Forelimb muscle (tissue), 1 donor: ENCODE data around the gene INSL3. TPM values are rescaled to one million over a fixed set of nuclear protein-coding genes. Genes with fewer than 3 reads are reported as not detected.
"Not testable (repeated sequence)": the region's sequence is repeated elsewhere in the genome, so short reads cannot be mapped to it uniquely, and the experiment has no call there.

Experiments
- DNase-seq: peaks from one replicate; pipeline ENCODE4 v3.0.0-alpha.2; 2013; ENCODE audit warnings: low read depth
- polyA plus RNA-seq: library from polyadenylated mRNA; unstranded; fragments of 120-200 nt; gene quantifications from one replicate; pipeline ENCODE4 v1.2.1, GENCODE V29; 2013; ENCODE audit not compliant: insufficient read length

The INSL3 gene
- polyA plus RNA-seq, 1 donor, result not detected

- DNase-seq, result no peak
Observed at GRCh38 chr19:17784201-17785008, 36.9 kb downstream of the INSL3 start.

- not testable (repeated sequence) for DNase-seq
Observed at GRCh38 chr19:17783721-17784120, 37.6 kb downstream of the INSL3 start.

- no peak for DNase-seq
Observed at GRCh38 chr19:17780781-17781180, 40.5 kb downstream of the INSL3 start.

- no peak for DNase-seq
Observed at GRCh38 chr19:17778968-17779929, 42.1 kb downstream of the INSL3 start.

GRCh38 chr19:17778251-17778967 is 42.9 kb downstream of the INSL3 start:
- DNase-seq, result no peak

- DNase-seq, result not testable (repeated sequence)
Observed at GRCh38 chr19:17777840-17778239, 43.5 kb downstream of the INSL3 start.

GRCh38 chr19:17775991-17776803 is 45.1 kb downstream of the INSL3 start:
- DNase-seq, result no peak

- DNase-seq, result no peak
Observed at GRCh38 chr19:17775245-17775927, 45.9 kb downstream of the INSL3 start.

- DNase-seq, result no peak
Observed at GRCh38 chr19:17772172-17772571, 49.1 kb downstream of the INSL3 start.

GRCh38 chr19:17770613-17771012 is 50.7 kb downstream of the INSL3 start:
- no peak for DNase-seq

GRCh38 chr19:17767559-17767958 is 53.8 kb downstream of the INSL3 start:
- no peak for DNase-seq

GRCh38 chr19:17766543-17767131 is 54.7 kb downstream of the INSL3 start:
- DNase-seq, result no peak

Other genes with a start within 250 kb of the INSL3 start
- gene UNC13A, start 133.2 kb downstream of the INSL3 start, polyA plus RNA-seq, result 0.10 TPM
- 28.4 TPM for gene MAP1S, start 102.0 kb downstream of the INSL3 start, polyA plus RNA-seq
- 0.83 TPM for gene FCHO1, start 70.0 kb downstream of the INSL3 start, polyA plus RNA-seq
- not detected for gene B3GNT3, start 26.4 kb downstream of the INSL3 start, polyA plus RNA-seq
- gene JAK3, start 26.5 kb upstream of the INSL3 start, polyA plus RNA-seq, result 1.9 TPM
- 2,721 TPM for gene RPL18A, start 38.4 kb upstream of the INSL3 start, polyA plus RNA-seq
- gene SLC5A5, start 50.4 kb upstream of the INSL3 start, polyA plus RNA-seq, result not detected
- 54.8 TPM for gene CCDC124, start 111.5 kb upstream of the INSL3 start, polyA plus RNA-seq
- 0.97 TPM for gene KCNN1, start 145.6 kb upstream of the INSL3 start, polyA plus RNA-seq
- 4.8 TPM for gene ARRDC2, start 186.7 kb upstream of the INSL3 start, polyA plus RNA-seq